NCI-H2171 (cell line): ENCODE measurements around the gene AADAT.

Experiments
- DNase-seq: peaks from one replicate; lab custom pipeline; 2025; lab: John Stamatoyannopoulos, UW

Gene AADAT

DNA sequence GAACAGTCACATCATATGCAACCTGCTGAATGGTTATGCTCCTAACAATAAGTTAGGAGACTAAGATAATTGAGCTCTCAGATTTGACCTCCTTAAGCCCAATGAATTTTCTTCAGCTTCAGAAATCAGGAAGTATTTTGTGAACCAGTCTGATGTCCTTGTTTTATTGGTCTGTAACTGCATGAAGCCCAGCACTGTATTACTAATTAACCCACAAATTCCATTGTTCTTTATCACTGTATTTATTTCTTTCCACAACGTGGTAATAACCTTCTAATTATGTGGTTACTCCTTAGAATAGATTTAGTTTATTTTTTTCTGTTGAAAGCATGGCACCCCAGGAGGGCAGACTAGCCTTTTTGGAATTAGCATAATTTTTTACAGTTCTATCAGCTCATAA lies 59.6 kb downstream of the AADAT start:
- DNase-seq = no peak

DNA sequence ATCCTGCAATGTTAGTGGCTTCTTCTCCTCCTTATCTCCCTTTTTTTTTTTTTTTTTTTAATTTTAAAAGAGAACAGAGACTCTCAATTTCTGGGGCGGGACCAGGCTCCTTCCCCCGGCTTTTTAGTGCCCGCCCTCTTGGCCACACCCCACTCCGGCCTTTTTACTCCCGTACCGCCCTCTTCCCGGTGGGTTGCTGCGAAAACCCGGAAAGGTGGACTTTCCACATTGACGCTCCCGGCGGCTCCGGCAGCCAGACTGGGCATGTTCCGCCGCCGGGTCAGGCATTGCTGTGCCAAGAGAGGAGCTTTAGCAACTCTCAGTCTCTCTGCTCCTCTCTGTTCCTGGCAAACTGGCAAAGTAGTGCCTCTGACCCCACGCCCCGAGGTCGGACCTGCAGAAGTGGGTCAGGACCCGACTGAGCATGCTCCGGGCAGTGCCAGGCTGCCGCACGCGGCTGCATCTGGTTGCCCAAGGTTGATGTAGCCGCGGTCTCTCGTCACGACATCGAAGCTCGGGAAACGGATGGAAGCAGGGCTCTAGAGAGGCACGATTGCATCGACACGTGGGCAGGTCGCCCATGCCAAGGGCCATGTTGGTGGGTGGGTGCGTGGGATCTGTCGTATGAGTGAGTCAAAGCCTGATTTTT lies 62.5 kb downstream of the AADAT start:
- DNase-seq = peak; percentile 68

DNA sequence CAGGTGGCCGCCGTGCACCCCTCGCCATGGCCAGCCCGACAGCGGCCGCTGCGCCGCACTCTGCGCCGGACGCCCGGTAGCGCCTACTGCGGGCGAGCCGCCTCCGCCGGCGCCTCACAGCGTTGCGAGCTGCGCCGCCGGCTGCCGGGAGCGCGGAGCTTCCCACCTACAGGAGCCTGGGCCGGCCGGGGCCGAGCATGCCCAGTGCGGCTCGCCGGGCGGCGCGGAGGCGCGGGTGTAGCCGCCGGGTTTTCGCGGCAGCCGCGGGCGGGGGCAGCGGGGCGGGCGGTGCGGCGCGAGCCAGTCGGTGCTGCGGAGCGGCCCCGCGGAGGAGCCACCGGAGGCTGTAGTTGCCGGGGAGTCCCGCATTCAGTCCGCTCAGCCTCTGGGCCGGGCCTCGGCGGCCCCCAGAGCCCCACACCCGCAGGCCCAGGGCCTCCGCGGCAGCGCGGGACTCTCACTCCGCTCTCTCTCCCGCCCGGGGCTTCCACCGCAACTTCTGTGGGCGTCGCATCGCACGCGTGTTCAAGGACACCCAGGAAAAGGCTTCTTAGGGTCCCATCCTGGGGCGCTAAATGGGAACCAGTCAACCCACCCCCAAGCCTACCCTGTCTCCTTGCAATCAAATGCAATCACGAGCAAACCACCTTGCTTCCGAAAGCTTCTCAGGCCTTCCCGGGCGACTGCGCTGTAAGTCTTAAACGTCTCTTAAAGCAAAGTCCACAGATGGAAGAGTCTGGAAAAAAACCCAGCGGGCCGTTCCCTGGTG lies 63.3 kb downstream of the AADAT start, which contains the start of gene MFAP3L:
TSS of gene MFAP3L (minus strand) at position 143 of the 769 bp plus-strand sequence. CDS start 20,518 bp downstream, outside the sequence.
- peak; percentile 52 for DNase-seq

DNA sequence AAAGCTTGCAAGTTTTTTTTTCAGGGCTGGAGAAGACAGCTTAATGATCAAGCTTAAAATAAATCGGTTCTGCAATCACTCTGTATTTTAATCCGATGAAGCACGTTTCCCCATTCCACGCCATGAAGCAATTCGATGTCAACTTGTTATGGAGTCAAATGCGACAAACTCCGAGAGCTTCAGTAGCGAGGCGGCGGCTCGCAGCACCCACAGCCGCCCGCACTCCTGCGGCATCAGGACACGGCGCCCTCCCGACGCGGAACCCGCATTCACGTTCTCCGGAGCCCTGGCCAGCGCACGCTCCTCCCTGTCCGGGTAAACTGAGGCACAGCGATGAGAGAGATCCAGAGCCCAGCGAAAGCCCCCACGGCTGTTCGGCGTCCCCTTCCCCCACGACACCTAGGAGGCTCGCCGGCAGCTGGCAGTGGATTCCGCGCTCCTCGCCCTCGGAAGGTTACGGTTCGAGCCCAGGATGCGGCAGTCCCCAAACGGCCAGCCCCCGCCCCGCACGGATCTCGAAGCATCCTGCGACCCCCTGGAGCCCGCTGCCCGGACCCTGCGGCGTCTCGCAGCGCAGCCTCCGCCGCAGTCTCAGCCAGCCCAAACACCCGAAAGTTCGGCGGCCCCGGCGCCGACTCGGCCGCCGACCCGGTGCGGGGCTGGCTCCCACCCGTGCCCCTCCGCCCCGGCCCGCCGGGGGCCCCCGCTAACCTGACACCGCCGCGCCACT lies 64.1 kb downstream of the AADAT start:
- no peak for DNase-seq

DNA sequence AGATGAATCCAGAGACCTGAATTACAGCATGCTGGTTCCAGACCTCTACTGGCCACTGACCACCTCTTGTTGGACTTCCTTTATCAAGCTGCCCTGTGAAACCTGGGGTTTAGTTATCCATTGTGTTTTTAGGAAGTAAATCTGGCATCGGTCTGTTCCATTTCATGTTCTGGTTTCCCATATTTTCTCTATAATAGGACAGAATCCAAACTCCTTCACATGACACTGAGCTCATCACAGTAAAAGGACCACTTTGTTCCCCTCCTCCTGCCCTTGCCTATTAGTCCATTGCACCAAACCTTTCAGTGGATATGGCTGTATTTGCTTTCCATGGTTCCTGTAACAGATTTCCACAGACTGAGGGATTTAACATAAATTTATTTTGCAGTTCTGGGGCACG lies 67.5 kb downstream of the AADAT start:
- DNase-seq = no peak

DNA sequence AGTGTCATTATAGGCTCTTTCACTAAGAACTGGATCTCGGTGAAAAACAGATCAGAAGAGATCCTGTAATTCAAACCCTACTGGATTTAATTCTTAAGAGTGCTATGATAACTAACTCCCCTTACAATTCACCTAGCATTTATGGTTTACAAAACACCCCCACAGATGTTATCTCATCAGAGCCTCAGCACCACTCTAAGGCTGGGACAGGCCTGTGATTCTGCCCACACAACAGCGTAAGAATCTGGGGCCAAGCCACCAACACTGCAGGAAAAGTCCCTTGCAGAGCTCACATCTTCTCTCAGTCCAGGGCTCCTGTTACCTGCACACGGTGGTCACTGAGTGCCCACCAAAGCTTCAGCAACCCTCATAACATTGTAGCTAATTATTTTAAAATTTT lies 72.5 kb downstream of the AADAT start:
- no peak for DNase-seq

DNA sequence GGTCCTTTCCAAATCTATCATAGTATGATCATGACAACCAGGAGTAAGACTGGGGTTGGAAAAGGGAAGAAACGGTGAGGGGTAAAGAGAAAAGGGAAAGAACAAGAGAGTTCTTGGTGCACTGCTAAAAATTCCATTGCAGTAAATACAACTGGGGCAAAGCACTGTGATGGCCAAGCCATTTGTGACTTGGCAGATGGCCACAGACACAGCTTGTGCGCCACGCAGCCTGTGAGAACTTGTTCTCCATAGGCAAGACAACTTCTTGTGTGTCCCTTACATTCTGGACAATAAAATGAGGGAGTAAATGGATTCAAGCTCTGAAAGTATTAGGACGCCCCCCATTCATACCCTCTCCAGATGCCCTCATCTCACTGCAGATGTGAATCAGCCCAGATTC lies 74.5 kb downstream of the AADAT start:
- DNase-seq = no peak

DNA sequence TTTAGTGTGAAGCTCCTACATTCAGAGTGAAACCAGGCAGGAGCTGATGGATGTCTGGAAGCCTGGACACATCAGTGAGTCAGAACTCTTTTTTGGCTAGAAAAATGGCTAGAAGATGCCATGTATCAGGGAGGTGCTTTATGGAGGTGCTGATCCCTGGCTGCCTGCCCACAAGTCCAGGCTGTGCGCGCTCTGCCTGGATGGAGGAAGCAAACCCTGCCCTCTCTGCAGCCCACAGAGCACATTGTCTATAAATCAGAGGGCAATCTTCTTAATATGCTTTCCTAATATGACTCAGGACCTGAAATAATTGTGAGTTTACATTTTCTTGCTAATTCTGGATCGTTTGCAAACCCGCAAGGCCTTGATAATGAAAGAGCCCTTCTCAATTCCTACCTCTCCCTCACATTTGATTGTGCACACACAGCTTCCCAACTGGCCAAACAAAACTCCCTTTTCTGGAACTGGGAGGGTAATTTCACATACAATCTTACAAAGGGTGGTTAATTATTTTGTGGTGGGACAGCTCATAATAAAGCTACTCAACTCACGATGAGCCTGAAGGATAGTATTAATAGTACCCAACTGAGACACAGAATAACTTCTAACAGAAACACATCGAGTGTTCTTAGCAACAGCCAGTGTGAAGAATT lies 75.3 kb downstream of the AADAT start:
- DNase-seq = no peak

DNA sequence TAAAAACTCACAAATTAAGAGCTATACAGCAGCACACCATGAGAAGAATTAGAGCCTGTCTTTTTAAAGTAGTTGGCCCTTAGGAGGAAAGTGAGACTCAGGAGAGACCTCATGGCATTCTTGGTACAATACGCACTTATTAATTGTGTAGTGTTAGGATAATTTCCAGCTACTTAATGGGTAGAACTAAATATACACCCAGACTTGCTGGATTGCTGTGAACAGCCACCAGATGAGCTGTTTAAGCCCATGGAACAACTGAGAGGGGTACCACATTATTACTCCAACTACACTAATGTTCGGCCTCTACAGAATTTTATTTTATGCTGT lies 77.2 kb downstream of the AADAT start:
- DNase-seq = no peak

DNA sequence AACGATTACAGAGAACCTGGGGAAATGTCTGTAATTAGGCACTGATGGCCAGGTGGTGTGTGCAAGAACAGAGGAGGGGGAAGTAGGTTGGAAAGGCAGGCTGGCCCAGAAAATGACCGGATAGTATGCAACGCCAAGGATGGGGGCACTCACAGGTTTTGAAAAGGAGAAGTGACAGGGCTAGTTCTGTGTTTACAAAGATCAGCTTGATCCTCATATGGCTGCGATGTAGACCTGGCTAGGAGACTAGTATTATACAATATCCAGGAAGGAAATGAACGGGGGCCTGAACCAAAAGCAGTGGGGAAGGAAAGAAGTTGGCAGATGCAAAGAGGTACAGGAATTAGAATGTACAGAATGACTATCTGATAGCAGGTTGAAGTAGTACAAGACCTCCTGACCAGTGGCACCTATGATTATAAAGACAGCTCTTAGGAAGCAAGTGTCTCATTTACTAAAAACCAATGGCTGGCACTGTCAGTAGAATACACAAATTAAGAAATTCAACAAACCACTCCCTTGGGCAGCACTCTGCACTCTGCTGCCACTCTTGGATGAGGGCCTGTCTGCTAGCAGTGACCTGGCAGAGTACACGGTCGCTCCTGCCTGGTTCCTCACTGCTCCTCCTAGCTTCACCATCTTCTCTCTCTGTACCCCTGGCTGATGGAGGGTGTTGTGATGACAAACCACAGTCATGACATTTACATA lies 77.7 kb downstream of the AADAT start:
- DNase-seq = no peak
